CD4-positive, alpha-beta T cell (primary cell): Measurements from ENCODE around the gene MUSK. TPM values are rescaled to one million over a fixed set of nuclear protein-coding genes. Genes with fewer than 3 reads are reported as not detected.

Experiments
- ATAC-seq: fragments of 200-7000 bp; cut with Tn5 transposase; one replicate; pipeline ENCODE4 v1.10.0; 2022; ENCODE audit warnings: mild to moderate bottlenecking; ENCODE audit not compliant: poor library complexity
- CTCF ChIA-PET: fragments of 350-600 bp; sonication (Branson Sonifier 250); formaldehyde crosslinking; loops from one replicate; lab custom pipeline; 2021; ENCODE audit warnings: antibody characterized with exemption, inconsistent platforms; lab: Charles Lee
- POLR2A ChIA-PET: fragments of 350-600 bp; sonication (Branson Sonifier 250); formaldehyde crosslinking; loops from one replicate; lab custom pipeline; 2021; ENCODE audit warnings: antibody characterized with exemption, inconsistent platforms; lab: Charles Lee
- DNase-seq, 14 experiments: peaks; one replicate each; pipeline ENCODE4 v3.0.0-alpha.2; 2013 to 2020; ENCODE audit warnings: mixed read lengths in 2 of 14
- H3K27ac ChIP-seq, 2 donors: one replicate each; pipeline versions ENCODE4 v1.5.1 to v1.7.0; 2013; ENCODE audit warnings: low read length in 2 of 2, low read depth in 1 of 2, mild to moderate bottlenecking in 1 of 2
- H3K27me3 ChIP-seq, 2 experiments: 1 replicate in 1 of 2; 2 replicates in 1 of 2; pipeline versions ENCODE4 v1.6.1 to v1.7.0; 2013; ENCODE audit warnings: low read length in 2 of 2, control low read depth in 1 of 2, mild to moderate bottlenecking in 1 of 2, moderate library complexity in 1 of 2; ENCODE audit not compliant: insufficient read depth in 2 of 2, control insufficient read depth in 1 of 2
- H3K36me3 ChIP-seq: one replicate; pipeline ENCODE4 v1.6.1; 2013; ENCODE audit warnings: low read length, control low read depth; ENCODE audit not compliant: insufficient read depth
- H3K4me1 ChIP-seq: one replicate; pipeline ENCODE4 v1.6.1; 2013; ENCODE audit warnings: low read length, control low read depth; ENCODE audit not compliant: insufficient read depth
- H3K4me3 ChIP-seq: one replicate; pipeline ENCODE4 v1.5.1; 2013; ENCODE audit warnings: mild to moderate bottlenecking, low read length, moderate library complexity
- H3K9me3 ChIP-seq, 2 experiments: 1 replicate in 1 of 2; 2 replicates in 1 of 2; pipeline versions ENCODE4 v1.6.1 to v1.7.0; 2013; ENCODE audit warnings: low read length in 2 of 2, mild to moderate bottlenecking in 2 of 2, control low read depth in 1 of 2, moderate library complexity in 1 of 2; ENCODE audit not compliant: control insufficient read depth in 1 of 2, insufficient read depth in 1 of 2
- H3K27ac Mint-ChIP-seq: one replicate; pipeline ENCODE4 v1.8.0; 2020; ENCODE audit warnings: mixed read lengths
- H3K27me3 Mint-ChIP-seq: one replicate; pipeline ENCODE4 v1.8.0; 2021; ENCODE audit warnings: mixed read lengths
- H3K36me3 Mint-ChIP-seq: one replicate; pipeline ENCODE4 v1.8.0; 2021; ENCODE audit warnings: low read depth, mixed read lengths
- H3K4me1 Mint-ChIP-seq: one replicate; pipeline ENCODE4 v1.8.0; 2021; ENCODE audit warnings: low read depth, mixed read lengths
- H3K4me3 Mint-ChIP-seq: one replicate; pipeline ENCODE4 v1.8.0; 2020; ENCODE audit warnings: mild to moderate bottlenecking, mixed read lengths
- H3K9me3 Mint-ChIP-seq: one replicate; pipeline ENCODE4 v1.8.0; 2020; ENCODE audit warnings: mixed read lengths
- intact Hi-C, 2 experiments: fragments of 100-400 bp; cut with DNase I in 1 of 2; cut with micrococcal nuclease in 1 of 2; formaldehyde crosslinking; loops; one replicate each; pipeline versions ENCODE4 v1.15.1 to v1.9.0; 2023 to 2025; cut with DNase I, micrococcal nuclease
- total RNA-seq, 174 experiments: library from RNA in 2 of 174; stranded (reverse) in 2 of 174; gene quantifications; one replicate each; pipeline ENCODE4 v1.2.3 and lab custom pipeline; 2021 to 2026
- TF ChIP-seq, protein P1 (sequence below): fragments of 200-600 bp; IDR thresholded peaks from one replicate; pipeline ENCODE4 v1.8.0; 2022; ENCODE audit warnings: antibody characterized with exemption, mild to moderate bottlenecking

Gene MUSK
- total RNA-seq, 2 experiments from 2014 or later, result not detected

DNA sequence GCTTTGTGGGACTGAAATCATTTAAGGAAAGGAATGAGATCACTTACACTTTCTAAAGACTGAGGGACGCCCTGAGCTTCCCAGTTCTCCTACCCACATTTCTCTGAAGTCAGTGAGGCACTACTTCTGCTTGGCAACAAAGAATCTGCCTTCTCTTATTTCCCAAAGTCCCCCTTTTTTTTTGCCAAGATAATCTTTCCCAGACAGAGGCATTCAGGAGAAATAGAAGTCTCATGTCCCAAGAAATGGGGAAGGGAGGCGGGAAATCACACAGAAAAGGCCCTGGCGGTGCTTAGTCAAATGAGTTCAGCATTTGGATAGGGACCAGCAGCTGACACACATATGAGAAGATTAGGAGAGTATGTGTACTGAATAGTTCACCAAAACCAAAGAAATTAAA is 159.7 kb downstream of the MUSK start:
- Mint-ChIP-seq H3K4me1 (no peaks in the 10 kb centered on the region), H3K4me3 (no peak overlapping the region), H3K36me3 (no peaks in the 10 kb centered on the region), H3K9me3 (peaks cover 9% of the 10 kb centered on the region), H3K27ac (no peak overlapping the region), H3K27me3 (no peaks in the 10 kb centered on the region)
- no peak for DNase-seq
- Histone ChIP-seq H3K4me1 (no peaks in the 10 kb centered on the region), H3K36me3 (no peaks in the 10 kb centered on the region), H3K27me3 (no peaks in the 10 kb centered on the region), H3K9me3 (peaks cover 0 to 9% of the 10 kb centered on the region in 2 experiments), H3K27ac (no peak overlapping the region), H3K4me3 (no peak overlapping the region)
- intact Hi-C loops, result no loop called here
- POLR2A ChIA-PET, result no interaction called here
- CTCF ChIA-PET, result no interaction called here
- TF ChIP-seq, protein P1, sequence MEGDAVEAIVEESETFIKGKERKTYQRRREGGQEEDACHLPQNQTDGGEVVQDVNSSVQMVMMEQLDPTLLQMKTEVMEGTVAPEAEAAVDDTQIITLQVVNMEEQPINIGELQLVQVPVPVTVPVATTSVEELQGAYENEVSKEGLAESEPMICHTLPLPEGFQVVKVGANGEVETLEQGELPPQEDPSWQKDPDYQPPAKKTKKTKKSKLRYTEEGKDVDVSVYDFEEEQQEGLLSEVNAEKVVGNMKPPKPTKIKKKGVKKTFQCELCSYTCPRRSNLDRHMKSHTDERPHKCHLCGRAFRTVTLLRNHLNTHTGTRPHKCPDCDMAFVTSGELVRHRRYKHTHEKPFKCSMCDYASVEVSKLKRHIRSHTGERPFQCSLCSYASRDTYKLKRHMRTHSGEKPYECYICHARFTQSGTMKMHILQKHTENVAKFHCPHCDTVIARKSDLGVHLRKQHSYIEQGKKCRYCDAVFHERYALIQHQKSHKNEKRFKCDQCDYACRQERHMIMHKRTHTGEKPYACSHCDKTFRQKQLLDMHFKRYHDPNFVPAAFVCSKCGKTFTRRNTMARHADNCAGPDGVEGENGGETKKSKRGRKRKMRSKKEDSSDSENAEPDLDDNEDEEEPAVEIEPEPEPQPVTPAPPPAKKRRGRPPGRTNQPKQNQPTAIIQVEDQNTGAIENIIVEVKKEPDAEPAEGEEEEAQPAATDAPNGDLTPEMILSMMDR, result no peak
- no peak for ATAC-seq

DNA sequence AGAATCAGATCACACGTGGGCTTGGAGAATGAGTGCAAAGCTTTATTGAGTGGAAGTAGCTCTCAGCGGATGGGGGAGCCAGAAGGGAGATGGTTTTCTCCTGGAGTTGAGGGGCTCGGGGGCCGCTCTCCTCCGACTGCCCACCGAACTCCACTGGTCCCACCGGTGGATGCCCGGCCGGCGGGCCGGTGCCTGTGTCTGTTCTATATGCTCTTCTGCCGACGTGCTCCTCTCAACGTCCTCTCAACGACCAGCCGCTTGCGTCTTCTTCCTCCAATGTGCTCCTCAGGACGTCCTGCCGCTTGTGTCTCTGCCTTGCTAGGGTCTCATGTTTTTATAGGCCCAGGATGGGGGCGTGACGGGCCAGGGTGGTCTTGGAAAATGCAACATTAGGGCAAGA is 161.9 kb downstream of the MUSK start:
- no peaks in the 10 kb centered on the region for H3K27me3 Mint-ChIP-seq
- no peaks in the 10 kb centered on the region for H3K36me3 Mint-ChIP-seq
- POLR2A ChIA-PET, result no interaction called here
- H3K4me3 Mint-ChIP-seq, result no peak overlapping the region
- H3K27ac ChIP-seq, result no peak overlapping the region
- DNase-seq (no peak), ATAC-seq (no peak)
- no peaks in the 10 kb centered on the region for H3K27me3 ChIP-seq
- intact Hi-C loops, result no loop called here
- CTCF ChIA-PET, result no interaction called here
- H3K4me3 ChIP-seq, result no peak overlapping the region
- peaks cover 0 to 9% of the 10 kb centered on the region in 2 experiments for H3K9me3 ChIP-seq
- TF ChIP-seq, protein P1, result no peak
- no peaks in the 10 kb centered on the region for H3K36me3 ChIP-seq
- no peaks in the 10 kb centered on the region for H3K4me1 Mint-ChIP-seq
- peaks cover 3% of the 10 kb centered on the region for H3K9me3 Mint-ChIP-seq
- H3K27ac Mint-ChIP-seq, result no peak overlapping the region
- no peaks in the 10 kb centered on the region for H3K4me1 ChIP-seq

DNA sequence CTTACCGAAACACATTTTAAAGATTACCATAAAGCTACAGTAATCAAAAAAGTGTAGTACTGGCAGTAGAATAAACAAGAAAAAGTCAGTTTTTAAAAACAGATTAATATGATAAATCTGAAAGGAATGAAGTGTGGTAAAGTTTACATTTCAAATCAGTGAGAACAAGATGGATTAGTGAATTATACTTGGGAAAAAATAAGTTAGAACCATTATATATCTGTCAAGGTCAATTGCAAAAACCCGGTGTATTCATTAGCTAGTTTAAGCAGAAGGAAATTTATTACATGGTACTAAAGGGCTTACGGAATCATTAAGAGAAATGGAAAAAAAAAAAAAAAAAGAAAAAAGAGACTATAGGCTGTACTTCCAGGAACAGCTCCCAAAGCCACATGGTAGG is 164.3 kb downstream of the MUSK start:
- ChIA-PET CTCF (no interaction called here), POLR2A (no interaction called here)
- no peak overlapping the region for H3K27ac ChIP-seq
- peaks cover 2% of the 10 kb centered on the region for H3K9me3 Mint-ChIP-seq
- no peaks in the 10 kb centered on the region for H3K36me3 Mint-ChIP-seq
- H3K4me1 ChIP-seq, result no peaks in the 10 kb centered on the region
- H3K27me3 Mint-ChIP-seq, result no peaks in the 10 kb centered on the region
- H3K4me1 Mint-ChIP-seq, result no peaks in the 10 kb centered on the region
- no peak overlapping the region for H3K4me3 Mint-ChIP-seq
- no peaks in the 10 kb centered on the region for H3K36me3 ChIP-seq
- no peak for DNase-seq
- no peaks in the 10 kb centered on the region for H3K27me3 ChIP-seq
- H3K9me3 ChIP-seq, result peaks cover 0 to 9% of the 10 kb centered on the region in 2 experiments
- intact Hi-C loops, result no loop called here
- H3K4me3 ChIP-seq, result no peak overlapping the region
- H3K27ac Mint-ChIP-seq, result no peak overlapping the region
- ATAC-seq, result no peak
- TF ChIP-seq, protein P1, result no peak
